HEK293 (cell line): ENCODE data around the gene LYZ.
A peak's percentile ranks its signal among the peaks of the same experiment; 100 is the strongest.

Experiments
- KLF1 ChIP-seq: fragments of 450-650 bp; formaldehyde crosslinking; IDR thresholded peaks from 2 replicates; pipeline ENCODE4 v1.5.1; 2016; ENCODE audit warnings: missing biosample characterization, missing genetic modification characterization
- KLF16 ChIP-seq: fragments of 450-650 bp; formaldehyde crosslinking; IDR thresholded peaks from 2 replicates; pipeline ENCODE4 v1.5.1; 2017; ENCODE audit warnings: missing biosample characterization, missing genetic modification characterization
- KLF8 ChIP-seq: fragments of 450-650 bp; formaldehyde crosslinking; IDR thresholded peaks from 2 replicates; pipeline ENCODE4 v1.5.1; 2016; ENCODE audit warnings: missing biosample characterization, missing genetic modification characterization
- KLF9 ChIP-seq: fragments of 450-650 bp; formaldehyde crosslinking; IDR thresholded peaks from 2 replicates; pipeline ENCODE4 v1.5.1; 2016; ENCODE audit warnings: missing biosample characterization, missing genetic modification characterization, low read depth
- OVOL3 ChIP-seq: fragments of 450-650 bp; formaldehyde crosslinking; IDR thresholded peaks from 2 replicates; pipeline ENCODE4 v1.5.1; 2016; ENCODE audit warnings: missing biosample characterization, missing genetic modification characterization
- SP2 ChIP-seq: fragments of 450-650 bp; formaldehyde crosslinking; IDR thresholded peaks from 2 replicates; pipeline ENCODE4 v1.5.1; 2016; ENCODE audit warnings: missing biosample characterization, missing genetic modification characterization
- SP3 ChIP-seq: fragments of 450-650 bp; formaldehyde crosslinking; IDR thresholded peaks from 2 replicates; pipeline ENCODE4 v1.5.1; 2016; ENCODE audit warnings: missing biosample characterization, missing genetic modification characterization
- WT1 ChIP-seq: fragments of 450-650 bp; formaldehyde crosslinking; IDR thresholded peaks from 2 replicates; pipeline ENCODE4 v1.5.1; 2016; ENCODE audit warnings: missing biosample characterization, missing genetic modification characterization
- YY1 ChIP-seq: fragments of 450-650 bp; formaldehyde crosslinking; IDR thresholded peaks from 2 replicates; pipeline ENCODE4 v1.5.1; 2018; ENCODE audit warnings: missing biosample characterization, missing genetic modification characterization
- ZBTB17 ChIP-seq: fragments of 450-650 bp; formaldehyde crosslinking; IDR thresholded peaks from 2 replicates; pipeline ENCODE4 v1.5.1; 2016; ENCODE audit warnings: missing biosample characterization, missing genetic modification characterization
- ZBTB20 ChIP-seq: fragments of 450-650 bp; formaldehyde crosslinking; IDR thresholded peaks from 2 replicates; pipeline ENCODE4 v1.5.1; 2016; ENCODE audit warnings: missing biosample characterization, missing genetic modification characterization
- ZFP37 ChIP-seq: fragments of 450-650 bp; formaldehyde crosslinking; IDR thresholded peaks from 2 replicates; pipeline ENCODE4 v1.5.1; 2016; ENCODE audit warnings: missing biosample characterization, missing genetic modification characterization
- ZIC2 ChIP-seq: fragments of 450-650 bp; formaldehyde crosslinking; IDR thresholded peaks from 2 replicates; pipeline ENCODE4 v1.5.1; 2016; ENCODE audit warnings: missing biosample characterization, missing genetic modification characterization
- ZNF132 ChIP-seq: fragments of 450-650 bp; formaldehyde crosslinking; IDR thresholded peaks from 2 replicates; pipeline ENCODE4 v1.5.1; 2017; ENCODE audit warnings: missing biosample characterization, missing genetic modification characterization, borderline replicate concordance
- ZNF140 ChIP-seq: fragments of 450-650 bp; formaldehyde crosslinking; IDR thresholded peaks from 2 replicates; pipeline ENCODE4 v1.5.1; 2016; ENCODE audit warnings: missing biosample characterization, missing genetic modification characterization
- ZNF2 ChIP-seq: fragments of 450-650 bp; formaldehyde crosslinking; IDR thresholded peaks from 2 replicates; pipeline ENCODE4 v1.5.1; 2016; ENCODE audit warnings: missing biosample characterization, missing genetic modification characterization
- ZNF335 ChIP-seq: fragments of 450-650 bp; formaldehyde crosslinking; conservative IDR thresholded peaks from 2 replicates; pipeline ENCODE4 v1.5.1; 2016; ENCODE audit warnings: missing biosample characterization, missing genetic modification characterization
- ZNF501 ChIP-seq: fragments of 450-650 bp; formaldehyde crosslinking; IDR thresholded peaks from 2 replicates; pipeline ENCODE4 v1.5.1; 2016; ENCODE audit warnings: missing biosample characterization, missing genetic modification characterization
- ZNF677 ChIP-seq: fragments of 450-650 bp; IDR thresholded peaks from 2 replicates; pipeline ENCODE4 v1.5.0; 2018; ENCODE audit warnings: missing biosample characterization, mild to moderate bottlenecking, missing genetic modification characterization, moderate library complexity
- ZSCAN30 ChIP-seq: fragments of 450-650 bp; IDR thresholded peaks from 2 replicates; pipeline ENCODE4 v1.5.1; 2018; ENCODE audit warnings: missing biosample characterization, mild to moderate bottlenecking, missing genetic modification characterization, moderate library complexity
- TF ChIP-seq, protein P1 (sequence below): fragments of 450-650 bp; formaldehyde crosslinking; IDR thresholded peaks from 2 replicates; pipeline ENCODE4 v1.5.1; 2016; ENCODE audit warnings: missing biosample characterization, missing genetic modification characterization
- TF ChIP-seq, protein P2 (sequence below): fragments of 450-650 bp; formaldehyde crosslinking; IDR thresholded peaks from 2 replicates; pipeline ENCODE4 v1.5.1; 2016; ENCODE audit warnings: missing biosample characterization, missing genetic modification characterization
- TF ChIP-seq, protein P3 (sequence below): fragments of 450-650 bp; formaldehyde crosslinking; IDR thresholded peaks from 2 replicates; pipeline ENCODE4 v1.5.1; 2017; ENCODE audit warnings: missing biosample characterization, missing genetic modification characterization
- TF ChIP-seq, protein P4 (sequence below): fragments of 450-650 bp; formaldehyde crosslinking; IDR thresholded peaks from 2 replicates; pipeline ENCODE4 v1.5.1; 2016; ENCODE audit warnings: missing biosample characterization, missing genetic modification characterization
- TF ChIP-seq, protein P5 (sequence below): fragments of 450-650 bp; formaldehyde crosslinking; IDR thresholded peaks from 2 replicates; pipeline ENCODE4 v1.5.1; 2016; ENCODE audit warnings: missing biosample characterization, missing genetic modification characterization
- TF ChIP-seq, protein P6 (sequence below): fragments of 450-650 bp; formaldehyde crosslinking; IDR thresholded peaks from 2 replicates; pipeline ENCODE4 v1.5.1; 2016; ENCODE audit warnings: missing biosample characterization, missing genetic modification characterization
- TF ChIP-seq, protein P7 (sequence below): fragments of 450-650 bp; formaldehyde crosslinking; IDR thresholded peaks from 2 replicates; pipeline ENCODE4 v1.5.1; 2016; ENCODE audit warnings: missing biosample characterization, missing genetic modification characterization

The LYZ gene

DNA sequence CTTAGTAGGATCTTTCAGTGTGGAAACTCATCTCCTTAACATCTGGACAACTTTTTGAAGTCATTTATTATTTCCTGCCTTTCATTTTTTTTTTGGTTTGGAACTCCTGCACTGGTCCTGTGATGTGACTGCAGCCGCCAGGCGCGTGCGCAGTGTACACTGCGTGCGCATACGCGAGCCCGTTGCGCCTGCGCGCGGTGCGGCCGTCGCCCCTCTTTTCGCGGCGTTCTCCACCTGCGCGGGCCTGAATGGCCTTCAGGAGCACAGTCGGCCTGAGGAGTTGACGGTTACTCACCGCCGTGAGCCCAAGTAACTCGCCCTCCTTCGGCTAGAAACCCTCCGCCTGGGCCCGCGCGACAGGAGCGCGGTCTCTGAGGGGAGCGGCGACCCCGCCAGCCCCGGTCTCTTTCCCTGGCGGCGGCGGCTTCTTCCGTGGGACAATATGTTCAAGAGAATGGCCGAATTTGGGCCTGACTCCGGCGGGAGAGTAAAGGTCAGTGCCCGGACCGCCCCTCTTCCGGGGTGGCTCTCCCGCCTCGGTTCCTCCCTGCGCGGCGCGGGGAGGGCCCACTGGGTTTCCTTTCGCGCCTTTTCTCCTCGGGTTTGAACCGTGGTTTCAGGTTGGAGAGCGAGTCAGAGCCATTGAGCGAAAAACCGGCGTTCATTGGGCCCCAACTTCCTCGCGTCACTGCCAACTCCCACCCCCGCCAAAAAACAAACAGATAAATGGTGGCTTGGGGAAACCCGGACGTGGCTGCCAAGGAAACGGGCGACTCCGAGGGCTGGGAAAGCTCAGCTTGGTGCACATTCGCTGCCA, 11.6 kb downstream of the LYZ start, which contains the start of gene YEATS4 (continued):
- TF ChIP-seq, protein P1, sequence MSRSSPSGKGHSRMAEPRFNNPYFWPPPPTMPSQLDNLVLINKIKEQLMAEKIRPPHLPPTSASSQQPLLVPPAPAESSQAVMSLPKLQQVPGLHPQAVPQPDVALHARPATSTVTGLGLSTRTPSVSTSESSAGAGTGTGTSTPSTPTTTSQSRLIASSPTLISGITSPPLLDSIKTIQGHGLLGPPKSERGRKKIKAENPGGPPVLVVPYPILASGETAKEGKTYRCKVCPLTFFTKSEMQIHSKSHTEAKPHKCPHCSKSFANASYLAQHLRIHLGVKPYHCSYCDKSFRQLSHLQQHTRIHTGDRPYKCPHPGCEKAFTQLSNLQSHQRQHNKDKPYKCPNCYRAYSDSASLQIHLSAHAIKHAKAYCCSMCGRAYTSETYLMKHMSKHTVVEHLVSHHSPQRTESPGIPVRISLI: peak; percentile 88
- TF ChIP-seq ZNF501 (tag by site-specific recombination) (peak; percentile 96), ZIC2 (tag by site-specific recombination) (peak; percentile 66), KLF9 (peak; percentile 63), ZNF140 (tag by site-specific recombination) (no peak), ZNF677 (no peak), WT1 (tag by site-specific recombination) (peak; percentile 92), ZNF2 (tag by site-specific recombination) (peak; percentile 92), ZBTB20 (peak; percentile 65; the same call in 1 of the 2 replicates), ZFP37 (tag by site-specific recombination) (peak; percentile 95), ZNF335 (peak; percentile 94), SP3 (tag by site-specific recombination) (peak; percentile 95), KLF1 (tag by site-specific recombination) (peak; percentile 75), ZSCAN30 (tag by site-specific recombination) (peak; percentile 79), SP2 (tag by site-specific recombination) (peak; percentile 96), KLF16 (tag by site-specific recombination) (peak; percentile 92), ZBTB17 (peak; percentile 90), KLF8 (tag by site-specific recombination) (peak; percentile 96), YY1 (tag by site-specific recombination) (peak; percentile 85), ZNF132 (tag by site-specific recombination) (no peak), OVOL3 (tag by site-specific recombination) (peak; percentile 48; the same call in 1 of the 2 replicates)
- TF ChIP-seq, protein P2, sequence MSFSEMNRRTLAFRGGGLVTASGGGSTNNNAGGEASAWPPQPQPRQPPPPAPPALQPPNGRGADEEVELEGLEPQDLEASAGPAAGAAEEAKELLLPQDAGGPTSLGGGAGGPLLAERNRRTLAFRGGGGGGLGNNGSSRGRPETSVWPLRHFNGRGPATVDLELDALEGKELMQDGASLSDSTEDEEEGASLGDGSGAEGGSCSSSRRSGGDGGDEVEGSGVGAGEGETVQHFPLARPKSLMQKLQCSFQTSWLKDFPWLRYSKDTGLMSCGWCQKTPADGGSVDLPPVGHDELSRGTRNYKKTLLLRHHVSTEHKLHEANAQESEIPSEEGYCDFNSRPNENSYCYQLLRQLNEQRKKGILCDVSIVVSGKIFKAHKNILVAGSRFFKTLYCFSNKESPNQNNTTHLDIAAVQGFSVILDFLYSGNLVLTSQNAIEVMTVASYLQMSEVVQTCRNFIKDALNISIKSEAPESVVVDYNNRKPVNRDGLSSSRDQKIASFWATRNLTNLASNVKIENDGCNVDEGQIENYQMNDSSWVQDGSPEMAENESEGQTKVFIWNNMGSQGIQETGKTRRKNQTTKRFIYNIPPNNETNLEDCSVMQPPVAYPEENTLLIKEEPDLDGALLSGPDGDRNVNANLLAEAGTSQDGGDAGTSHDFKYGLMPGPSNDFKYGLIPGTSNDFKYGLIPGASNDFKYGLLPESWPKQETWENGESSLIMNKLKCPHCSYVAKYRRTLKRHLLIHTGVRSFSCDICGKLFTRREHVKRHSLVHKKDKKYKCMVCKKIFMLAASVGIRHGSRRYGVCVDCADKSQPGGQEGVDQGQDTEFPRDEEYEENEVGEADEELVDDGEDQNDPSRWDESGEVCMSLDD (tag by site-specific recombination): peak; percentile 88
- TF ChIP-seq, protein P3, sequence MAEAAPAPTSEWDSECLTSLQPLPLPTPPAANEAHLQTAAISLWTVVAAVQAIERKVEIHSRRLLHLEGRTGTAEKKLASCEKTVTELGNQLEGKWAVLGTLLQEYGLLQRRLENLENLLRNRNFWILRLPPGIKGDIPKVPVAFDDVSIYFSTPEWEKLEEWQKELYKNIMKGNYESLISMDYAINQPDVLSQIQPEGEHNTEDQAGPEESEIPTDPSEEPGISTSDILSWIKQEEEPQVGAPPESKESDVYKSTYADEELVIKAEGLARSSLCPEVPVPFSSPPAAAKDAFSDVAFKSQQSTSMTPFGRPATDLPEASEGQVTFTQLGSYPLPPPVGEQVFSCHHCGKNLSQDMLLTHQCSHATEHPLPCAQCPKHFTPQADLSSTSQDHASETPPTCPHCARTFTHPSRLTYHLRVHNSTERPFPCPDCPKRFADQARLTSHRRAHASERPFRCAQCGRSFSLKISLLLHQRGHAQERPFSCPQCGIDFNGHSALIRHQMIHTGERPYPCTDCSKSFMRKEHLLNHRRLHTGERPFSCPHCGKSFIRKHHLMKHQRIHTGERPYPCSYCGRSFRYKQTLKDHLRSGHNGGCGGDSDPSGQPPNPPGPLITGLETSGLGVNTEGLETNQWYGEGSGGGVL (tag by site-specific recombination): peak; percentile 95
- TF ChIP-seq, protein P4, sequence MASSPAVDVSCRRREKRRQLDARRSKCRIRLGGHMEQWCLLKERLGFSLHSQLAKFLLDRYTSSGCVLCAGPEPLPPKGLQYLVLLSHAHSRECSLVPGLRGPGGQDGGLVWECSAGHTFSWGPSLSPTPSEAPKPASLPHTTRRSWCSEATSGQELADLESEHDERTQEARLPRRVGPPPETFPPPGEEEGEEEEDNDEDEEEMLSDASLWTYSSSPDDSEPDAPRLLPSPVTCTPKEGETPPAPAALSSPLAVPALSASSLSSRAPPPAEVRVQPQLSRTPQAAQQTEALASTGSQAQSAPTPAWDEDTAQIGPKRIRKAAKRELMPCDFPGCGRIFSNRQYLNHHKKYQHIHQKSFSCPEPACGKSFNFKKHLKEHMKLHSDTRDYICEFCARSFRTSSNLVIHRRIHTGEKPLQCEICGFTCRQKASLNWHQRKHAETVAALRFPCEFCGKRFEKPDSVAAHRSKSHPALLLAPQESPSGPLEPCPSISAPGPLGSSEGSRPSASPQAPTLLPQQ (tag by site-specific recombination): peak; percentile 99
- TF ChIP-seq, protein P5, sequence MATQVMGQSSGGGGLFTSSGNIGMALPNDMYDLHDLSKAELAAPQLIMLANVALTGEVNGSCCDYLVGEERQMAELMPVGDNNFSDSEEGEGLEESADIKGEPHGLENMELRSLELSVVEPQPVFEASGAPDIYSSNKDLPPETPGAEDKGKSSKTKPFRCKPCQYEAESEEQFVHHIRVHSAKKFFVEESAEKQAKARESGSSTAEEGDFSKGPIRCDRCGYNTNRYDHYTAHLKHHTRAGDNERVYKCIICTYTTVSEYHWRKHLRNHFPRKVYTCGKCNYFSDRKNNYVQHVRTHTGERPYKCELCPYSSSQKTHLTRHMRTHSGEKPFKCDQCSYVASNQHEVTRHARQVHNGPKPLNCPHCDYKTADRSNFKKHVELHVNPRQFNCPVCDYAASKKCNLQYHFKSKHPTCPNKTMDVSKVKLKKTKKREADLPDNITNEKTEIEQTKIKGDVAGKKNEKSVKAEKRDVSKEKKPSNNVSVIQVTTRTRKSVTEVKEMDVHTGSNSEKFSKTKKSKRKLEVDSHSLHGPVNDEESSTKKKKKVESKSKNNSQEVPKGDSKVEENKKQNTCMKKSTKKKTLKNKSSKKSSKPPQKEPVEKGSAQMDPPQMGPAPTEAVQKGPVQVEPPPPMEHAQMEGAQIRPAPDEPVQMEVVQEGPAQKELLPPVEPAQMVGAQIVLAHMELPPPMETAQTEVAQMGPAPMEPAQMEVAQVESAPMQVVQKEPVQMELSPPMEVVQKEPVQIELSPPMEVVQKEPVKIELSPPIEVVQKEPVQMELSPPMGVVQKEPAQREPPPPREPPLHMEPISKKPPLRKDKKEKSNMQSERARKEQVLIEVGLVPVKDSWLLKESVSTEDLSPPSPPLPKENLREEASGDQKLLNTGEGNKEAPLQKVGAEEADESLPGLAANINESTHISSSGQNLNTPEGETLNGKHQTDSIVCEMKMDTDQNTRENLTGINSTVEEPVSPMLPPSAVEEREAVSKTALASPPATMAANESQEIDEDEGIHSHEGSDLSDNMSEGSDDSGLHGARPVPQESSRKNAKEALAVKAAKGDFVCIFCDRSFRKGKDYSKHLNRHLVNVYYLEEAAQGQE (tag by site-specific recombination): peak; percentile 62
- TF ChIP-seq, protein P6, sequence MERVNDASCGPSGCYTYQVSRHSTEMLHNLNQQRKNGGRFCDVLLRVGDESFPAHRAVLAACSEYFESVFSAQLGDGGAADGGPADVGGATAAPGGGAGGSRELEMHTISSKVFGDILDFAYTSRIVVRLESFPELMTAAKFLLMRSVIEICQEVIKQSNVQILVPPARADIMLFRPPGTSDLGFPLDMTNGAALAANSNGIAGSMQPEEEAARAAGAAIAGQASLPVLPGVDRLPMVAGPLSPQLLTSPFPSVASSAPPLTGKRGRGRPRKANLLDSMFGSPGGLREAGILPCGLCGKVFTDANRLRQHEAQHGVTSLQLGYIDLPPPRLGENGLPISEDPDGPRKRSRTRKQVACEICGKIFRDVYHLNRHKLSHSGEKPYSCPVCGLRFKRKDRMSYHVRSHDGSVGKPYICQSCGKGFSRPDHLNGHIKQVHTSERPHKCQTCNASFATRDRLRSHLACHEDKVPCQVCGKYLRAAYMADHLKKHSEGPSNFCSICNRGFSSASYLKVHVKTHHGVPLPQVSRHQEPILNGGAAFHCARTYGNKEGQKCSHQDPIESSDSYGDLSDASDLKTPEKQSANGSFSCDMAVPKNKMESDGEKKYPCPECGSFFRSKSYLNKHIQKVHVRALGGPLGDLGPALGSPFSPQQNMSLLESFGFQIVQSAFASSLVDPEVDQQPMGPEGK (tag by site-specific recombination): peak; percentile 94
- TF ChIP-seq, protein P7, sequence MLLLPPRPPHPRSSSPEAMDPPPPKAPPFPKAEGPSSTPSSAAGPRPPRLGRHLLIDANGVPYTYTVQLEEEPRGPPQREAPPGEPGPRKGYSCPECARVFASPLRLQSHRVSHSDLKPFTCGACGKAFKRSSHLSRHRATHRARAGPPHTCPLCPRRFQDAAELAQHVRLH (tag by site-specific recombination): peak; percentile 57
